NCI-H82 (cell line): ENCODE data around the gene UNC13C.

Source experiments
- DNase-seq: peaks from one replicate; lab custom pipeline; 2025; lab: John Stamatoyannopoulos, UW

Gene UNC13C

GRCh38 chr15:54675241-54675640, 697.0 kb downstream of the UNC13C start:
- no peak for DNase-seq

DNA sequence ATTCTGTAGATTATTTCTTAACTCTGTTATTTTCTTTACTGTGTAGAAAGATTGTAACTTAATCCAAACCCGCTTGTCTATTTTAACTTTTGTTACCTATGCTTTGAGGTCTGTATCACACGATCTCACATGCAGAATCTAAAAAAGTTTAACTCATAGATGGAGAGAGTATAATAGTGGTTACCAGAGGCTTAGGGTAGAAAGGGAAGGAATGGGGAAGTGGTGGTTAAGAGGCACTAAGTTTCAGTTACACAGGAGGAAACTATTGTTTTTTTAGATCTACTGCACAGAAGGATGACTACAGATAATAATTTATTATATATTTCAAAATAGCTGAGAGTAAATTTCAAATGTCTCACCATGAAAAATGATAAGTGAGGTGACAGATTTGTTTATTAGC, 703.3 kb downstream of the UNC13C start:
- DNase-seq, result no peak
